HepG2 (cell line): ENCODE results near the gene SLC5A6. TPM values are rescaled to one million over a fixed set of nuclear protein-coding genes. Genes with fewer than 3 reads are reported as not detected.

Experiments
- ATF7 ChIP-seq, 2 experiments: fragments of 450-650 bp in 1 of 2; sonication (generic) in 1 of 2; formaldehyde crosslinking in 1 of 2; IDR thresholded peaks; 2 replicates each; pipeline versions ENCODE4 v1.4.0 to v1.6.1; 2016 to 2020; ENCODE audit warnings: antibody characterized with exemption in 1 of 2, mild to moderate bottlenecking in 1 of 2, missing genetic modification reagents in 1 of 2
- CHD4 ChIP-seq: fragments of 200-600 bp; sonication (generic); IDR thresholded peaks from 2 replicates; pipeline ENCODE4 v1.7.0; 2017; ENCODE audit warnings: mild to moderate bottlenecking, low read length, borderline replicate concordance
- DMTF1 ChIP-seq: sonication (generic); formaldehyde crosslinking; IDR thresholded peaks from 2 replicates; pipeline ENCODE4 v1.4.0; 2020; ENCODE audit warnings: mild to moderate bottlenecking, missing genetic modification reagents
- KMT2B ChIP-seq: IDR thresholded peaks from 2 replicates; pipeline ENCODE4 v1.6.1; 2016; ENCODE audit warnings: missing genetic modification reagents, missing compliant biosample characterization
- MXD4 ChIP-seq: IDR thresholded peaks from 2 replicates; pipeline ENCODE4 v1.6.1; 2016; ENCODE audit warnings: mild to moderate bottlenecking, missing biosample characterization, missing genetic modification reagents
- NFE2L1 ChIP-seq: sonication (generic); formaldehyde crosslinking; IDR thresholded peaks from 2 replicates; pipeline ENCODE4 v1.4.0; 2020; ENCODE audit warnings: missing genetic modification reagents, mild to moderate bottlenecking, borderline replicate concordance
- PHF8 ChIP-seq: sonication (generic); formaldehyde crosslinking; IDR thresholded peaks from 2 replicates; pipeline ENCODE4 v1.5.0; 2020; ENCODE audit warnings: missing genetic modification reagents
- POGK ChIP-seq: sonication (generic); formaldehyde crosslinking; conservative IDR thresholded peaks from 2 replicates; pipeline ENCODE4 v1.8.0; 2022; ENCODE audit warnings: mild to moderate bottlenecking, moderate library complexity, missing genetic modification reagents
- POGZ ChIP-seq: sonication (generic); formaldehyde crosslinking; IDR thresholded peaks from 2 replicates; pipeline ENCODE4 v1.4.0; 2020; ENCODE audit warnings: mild to moderate bottlenecking, missing genetic modification reagents
- RORA ChIP-seq: sonication (generic); formaldehyde crosslinking; IDR thresholded peaks from 2 replicates; pipeline ENCODE4 v1.5.0; 2020; ENCODE audit warnings: mild to moderate bottlenecking, missing genetic modification reagents, moderate library complexity
- SMARCE1 ChIP-seq: fragments of 450-650 bp; IDR thresholded peaks from 2 replicates; pipeline ENCODE4 v1.6.1; 2017; ENCODE audit warnings: borderline replicate concordance
- SP140L ChIP-seq: sonication (generic); formaldehyde crosslinking; IDR thresholded peaks from 2 replicates; pipeline ENCODE4 v1.4.0; 2020; ENCODE audit warnings: missing genetic modification reagents, borderline replicate concordance
- SSRP1 ChIP-seq: IDR thresholded peaks from 2 replicates; pipeline ENCODE4 v1.6.1; 2016; ENCODE audit warnings: control low read depth
- TCF7L2 ChIP-seq: IDR thresholded peaks from 2 replicates; pipeline ENCODE4 v1.6.1; 2011; ENCODE audit warnings: mild to moderate bottlenecking, low read depth, low read length, moderate library complexity
- ZBTB40 ChIP-seq, 2 experiments: fragments of 450-650 bp in 1 of 2; sonication (generic) in 1 of 2; formaldehyde crosslinking in 1 of 2; IDR thresholded peaks; 2 replicates each; pipeline versions ENCODE4 v1.6.1 to v1.8.0; 2016 to 2022; ENCODE audit warnings: antibody characterized with exemption in 1 of 2, mild to moderate bottlenecking in 1 of 2, missing genetic modification reagents in 1 of 2
- ZNF33A ChIP-seq: sonication (generic); formaldehyde crosslinking; IDR thresholded peaks from 2 replicates; pipeline ENCODE4 v1.5.1; 2020; ENCODE audit warnings: missing genetic modification reagents, mild to moderate bottlenecking, moderate library complexity, borderline replicate concordance
- polyA plus RNA-seq, 8 experiments: library from polyadenylated mRNA; depleted of rRNA in 3 of 8; stranded (reverse) in 7 of 8; unstranded in 1 of 8; fragments of >200 nt; fragmentation: Illumina TruSeq in 4 of 8; extraction: Trizol in 4 of 8; gene quantifications; 2 replicates each; pipeline versions ENCODE4 v1.2.1 to v1.2.3, GENCODE V29; 2011 to 2016; ENCODE audit warnings: low read depth in 4 of 8, missing spikeins in 1 of 8, mixed read lengths in 1 of 8; ENCODE audit not compliant: insufficient read depth in 1 of 8
- total RNA-seq, 5 experiments: library from RNA; depleted of rRNA; stranded (reverse); fragments of >200 nt; fragmentation: Illumina TruSeq; extraction: Trizol; gene quantifications; 2 replicates each; pipeline ENCODE4 v1.2.3, GENCODE V29; 2016; ENCODE audit warnings: low read depth in 1 of 5

SLC5A6 gene
- total and polyA plus RNA-seq, 2 of the 13 experiments (the other 11 are each of a cell fraction or from before 2014, with no cell fraction given), result 135 to 417 TPM

GRCh38 chr2:27211241-27211942 lies 676 bp downstream of the SLC5A6 start (continued):
- no peak for TF ChIP-seq ZBTB40 (IDR thresholded peaks at IDR 0.05)
- no peak for TF ChIP-seq ZBTB40 (CRISPR knock-in tag; IDR thresholded peaks at IDR 0.05)
- no peak for TF ChIP-seq POGK (CRISPR knock-in tag)
- TF ChIP-seq SP140L (CRISPR knock-in tag), result no peak
- TF ChIP-seq ZNF33A (CRISPR knock-in tag), result no peak
- TF ChIP-seq ATF7 (IDR thresholded peaks at IDR 0.05), result no peak
- TF ChIP-seq ATF7 (CRISPR knock-in tag; IDR thresholded peaks at IDR 0.05), result no peak; the same call in 1 of the 2 replicates
- no peak for TF ChIP-seq SMARCE1
- no peak; the same call in 1 of the 2 replicates for TF ChIP-seq KMT2B
- TF ChIP-seq SSRP1 (CRISPR knock-in tag), result no peak
- TF ChIP-seq POGZ (CRISPR knock-in tag), result no peak; the same call in 1 of the 2 replicates
- TF ChIP-seq TCF7L2, result no peak
- TF ChIP-seq NFE2L1 (CRISPR knock-in tag), result no peak
- no peak for TF ChIP-seq MXD4
- TF ChIP-seq RORA (CRISPR knock-in tag), result no peak
- TF ChIP-seq CHD4, result no peak
- TF ChIP-seq DMTF1, result no peak
- TF ChIP-seq PHF8 (CRISPR knock-in tag), result no peak
